ENCODE measurements around the gene DLGAP1.
A peak's percentile ranks its signal among the peaks of the same experiment; 100 is the strongest.

Gene DLGAP1

GRCh38 chr18:3875376-3875775 lies 579.7 kb downstream of the DLGAP1 start:
- TF ChIP-seq CTCF (conservative IDR thresholded peaks at IDR 0.05; ENCODE audit: control insufficient read depth, insufficient read depth, low read depth, low read length), result no peak
- DNase-seq (ENCODE audit: low read depth), result no peak
- no peak overlapping the region for H3K4me3 ChIP-seq (ENCODE audit: control insufficient read depth, low read depth, low read length)

GRCh38 chr18:3874581-3874980 lies 580.5 kb downstream of the DLGAP1 start:
- DNase-seq (ENCODE audit: low read depth), result no peak
- no peak for TF ChIP-seq CTCF (conservative IDR thresholded peaks at IDR 0.05; ENCODE audit: control insufficient read depth, insufficient read depth, low read depth, low read length)
- H3K4me3 ChIP-seq (ENCODE audit: control insufficient read depth, low read depth, low read length), result no peak overlapping the region

GRCh38 chr18:3874125-3874524 lies 581.0 kb downstream of the DLGAP1 start:
- DNase-seq (ENCODE audit: low read depth), result peak; percentile 21
- no peak for TF ChIP-seq CTCF (conservative IDR thresholded peaks at IDR 0.05; ENCODE audit: control insufficient read depth, insufficient read depth, low read depth, low read length)
- H3K4me3 ChIP-seq (ENCODE audit: control insufficient read depth, low read depth, low read length), result peak overlapping the region; percentile 17

- H3K4me3 ChIP-seq (ENCODE audit: control insufficient read depth, low read depth, low read length), result no peak overlapping the region
- TF ChIP-seq CTCF (conservative IDR thresholded peaks at IDR 0.05; ENCODE audit: control insufficient read depth, insufficient read depth, low read depth, low read length), result no peak
- no peak for DNase-seq (ENCODE audit: low read depth)
Observed at GRCh38 chr18:3873698-3874097, 581.4 kb downstream of the DLGAP1 start.

DNA sequence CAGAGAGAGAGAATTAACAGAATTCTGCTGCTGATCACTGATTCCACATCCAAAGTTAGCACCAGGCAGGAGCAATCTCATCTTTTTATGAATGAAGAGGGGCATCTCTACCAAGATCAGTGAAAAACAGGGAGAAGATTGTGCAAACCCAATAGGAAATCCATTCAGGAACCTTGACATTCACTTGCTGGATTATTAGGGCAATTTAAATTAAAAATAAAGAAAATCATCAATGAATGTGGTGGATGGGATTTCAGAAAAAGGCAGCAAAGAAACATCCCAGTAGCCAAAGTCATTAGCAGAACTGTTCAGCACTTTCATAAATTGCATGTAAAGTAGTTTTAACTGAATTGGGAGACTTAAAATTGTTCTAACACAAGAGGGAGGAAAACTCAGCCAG lies 581.9 kb downstream of the DLGAP1 start:
- no peak for TF ChIP-seq CTCF (conservative IDR thresholded peaks at IDR 0.05; ENCODE audit: control insufficient read depth, insufficient read depth, low read depth, low read length)
- DNase-seq (ENCODE audit: low read depth), result no peak
- no peak overlapping the region for H3K4me3 ChIP-seq (ENCODE audit: control insufficient read depth, low read depth, low read length)

DNA sequence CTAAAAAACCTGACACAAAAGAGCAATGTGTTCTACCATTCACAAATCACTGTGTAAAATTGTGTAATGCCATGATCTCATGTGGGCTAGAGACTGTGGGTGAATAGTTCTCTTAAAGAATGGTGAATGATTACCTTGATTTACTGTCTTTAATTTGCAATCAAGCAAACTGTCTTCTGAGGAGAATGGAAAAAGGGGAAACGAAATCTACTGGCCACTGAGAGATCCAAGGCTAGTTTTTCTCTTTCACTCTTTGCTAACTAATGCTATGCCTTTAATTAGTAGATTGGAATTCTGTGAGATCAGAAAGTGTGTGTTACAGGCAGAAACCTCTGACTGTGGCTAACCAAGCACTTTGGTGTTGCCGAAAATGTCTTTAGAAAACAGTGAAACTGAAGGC lies 582.5 kb downstream of the DLGAP1 start:
- no peak overlapping the region for H3K4me3 ChIP-seq (ENCODE audit: control insufficient read depth, low read depth, low read length)
- no peak for TF ChIP-seq CTCF (conservative IDR thresholded peaks at IDR 0.05; ENCODE audit: control insufficient read depth, insufficient read depth, low read depth, low read length)
- peak; percentile 14 for DNase-seq (ENCODE audit: low read depth)

- no peak overlapping the region for H3K4me3 ChIP-seq (ENCODE audit: control insufficient read depth, low read depth, low read length)
- no peak for TF ChIP-seq CTCF (conservative IDR thresholded peaks at IDR 0.05; ENCODE audit: control insufficient read depth, insufficient read depth, low read depth, low read length)
- DNase-seq (ENCODE audit: low read depth), result no peak
Observed at GRCh38 chr18:3871687-3872086, 583.4 kb downstream of the DLGAP1 start.
